Thymus (tissue), 11 donors: ENCODE measurements around the gene DPF3. TPM values are rescaled to one million over a fixed set of nuclear protein-coding genes. Genes with fewer than 3 reads are reported as not detected.

ENCODE experiments used
- DNase-seq, 9 donors: peaks; one replicate each; pipeline ENCODE4 v3.0.0-alpha.2; 2013; ENCODE audit warnings: low spot score in 9 of 9, low read depth in 6 of 9, missing footprints in 1 of 9
- H3K27ac ChIP-seq, 2 donors: one replicate each; pipeline ENCODE4 v1.5.1; 2013; ENCODE audit warnings: control low read depth in 1 of 2, low read depth in 1 of 2, low read length in 1 of 2, mild to moderate bottlenecking in 1 of 2, moderate library complexity in 1 of 2
- H3K27me3 ChIP-seq, 2 donors: one replicate each; pipeline ENCODE4 v1.5.1; 2013; ENCODE audit warnings: low read length in 1 of 2; ENCODE audit not compliant: control insufficient read depth in 2 of 2, insufficient read depth in 1 of 2
- H3K36me3 ChIP-seq, 2 donors: one replicate each; pipeline ENCODE4 v1.5.1; 2013; ENCODE audit warnings: low read length in 1 of 2, mild to moderate bottlenecking in 1 of 2, moderate library complexity in 1 of 2; ENCODE audit not compliant: control insufficient read depth in 2 of 2, insufficient read depth in 2 of 2
- H3K4me1 ChIP-seq, 2 donors: one replicate each; pipeline ENCODE4 v1.5.1; 2013; ENCODE audit warnings: low read length in 2 of 2; ENCODE audit not compliant: control insufficient read depth in 2 of 2, insufficient read depth in 2 of 2
- H3K4me3 ChIP-seq, 2 donors: one replicate each; pipeline ENCODE4 v1.5.1; 2013; ENCODE audit warnings: low read length in 2 of 2, control low read depth in 1 of 2, mild to moderate bottlenecking in 1 of 2
- H3K9me3 ChIP-seq, 2 donors: one replicate each; pipeline ENCODE4 v1.5.1; 2013; ENCODE audit warnings: low read length in 1 of 2, mild to moderate bottlenecking in 1 of 2; ENCODE audit not compliant: control insufficient read depth in 2 of 2, insufficient read depth in 1 of 2
- WGBS: extraction: QIAGEN DNeasy Blood & Tissue Kit; methylation state at CpG from one replicate; pipeline ENCODE4 v1.1.7; 2013; 5-methylcytosine and 5-hydroxymethylcytosine counted together
- polyA plus RNA-seq: library from polyadenylated mRNA; stranded (reverse); fragments of 200-250 nt; gene quantifications from one replicate; pipeline ENCODE4 v1.2.3, GENCODE V29; 2013
- total RNA-seq: library from RNA; stranded (reverse); fragments of 120-200 nt; gene quantifications from one replicate; pipeline ENCODE4 v1.2.4, GENCODE V29; 2013
- donor health status: healthy.

Gene DPF3
- total and polyA plus RNA-seq, 2 donors = 0.46 to 1.6 TPM

DNA sequence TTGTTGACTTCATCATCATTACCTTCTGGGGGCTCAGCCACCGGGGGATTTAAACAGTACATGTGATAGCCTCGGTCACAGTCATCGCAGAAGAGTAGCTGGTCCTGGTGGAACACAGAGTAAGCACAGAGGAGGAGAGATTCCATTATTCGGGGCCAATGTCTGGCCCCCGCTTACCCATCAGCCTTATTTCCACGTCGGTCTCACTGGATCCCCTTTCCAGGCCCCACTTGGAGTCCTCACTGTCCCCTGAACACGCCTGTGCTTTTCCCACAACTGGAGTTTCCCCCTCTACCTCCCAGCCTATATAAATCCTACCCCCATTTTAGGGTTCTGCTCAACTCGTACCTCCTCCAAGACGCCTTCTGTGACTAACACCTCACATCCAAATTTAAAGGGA is 274.0 kb downstream of the DPF3 start:
- Histone ChIP-seq H3K9me3 (no peaks in the 10 kb centered on the region), H3K4me3 (no peak overlapping the region), H3K4me1 (peaks cover 0 to 34% of the 10 kb centered on the region in 2 donors), H3K27me3 (no peaks in the 10 kb centered on the region), H3K27ac (no peak overlapping the region), H3K36me3 (no peaks in the 10 kb centered on the region)
- DNase-seq = no peak
- WGBS = 96% methylated on average over 10 of the region's 10 CpGs

DNA sequence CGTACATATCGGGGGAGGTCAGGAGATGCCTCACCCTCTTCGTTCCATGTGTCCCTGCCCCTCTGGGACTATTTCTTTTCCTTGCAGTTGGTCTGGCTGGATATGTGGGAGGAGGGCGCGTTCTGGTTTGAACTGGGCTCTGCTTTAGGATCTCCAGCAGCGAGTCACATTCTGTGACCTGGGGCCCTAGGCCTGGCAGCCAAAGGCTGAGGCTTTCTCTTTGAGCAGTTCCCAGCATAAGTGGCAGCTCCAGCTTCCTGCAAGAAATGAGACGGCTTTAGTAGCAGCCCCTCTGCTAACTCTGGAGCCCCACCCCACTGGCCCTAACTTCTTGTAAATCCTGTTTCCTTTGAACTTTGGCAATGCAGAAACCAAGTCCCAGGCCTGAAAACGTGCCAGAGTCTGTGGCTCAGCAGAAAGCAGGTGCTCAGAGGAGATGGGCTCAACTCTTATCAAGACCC is 274.8 kb downstream of the DPF3 start:
- Histone ChIP-seq H3K27ac (no peak overlapping the region), H3K4me3 (no peak overlapping the region), H3K9me3 (no peaks in the 10 kb centered on the region), H3K36me3 (no peaks in the 10 kb centered on the region), H3K27me3 (no peaks in the 10 kb centered on the region), H3K4me1 (peaks cover 0 to 35% of the 10 kb centered on the region in 2 donors)
- DNase-seq = no peak
- 90% methylated on average over 8 of the region's 8 CpGs for WGBS

DNA sequence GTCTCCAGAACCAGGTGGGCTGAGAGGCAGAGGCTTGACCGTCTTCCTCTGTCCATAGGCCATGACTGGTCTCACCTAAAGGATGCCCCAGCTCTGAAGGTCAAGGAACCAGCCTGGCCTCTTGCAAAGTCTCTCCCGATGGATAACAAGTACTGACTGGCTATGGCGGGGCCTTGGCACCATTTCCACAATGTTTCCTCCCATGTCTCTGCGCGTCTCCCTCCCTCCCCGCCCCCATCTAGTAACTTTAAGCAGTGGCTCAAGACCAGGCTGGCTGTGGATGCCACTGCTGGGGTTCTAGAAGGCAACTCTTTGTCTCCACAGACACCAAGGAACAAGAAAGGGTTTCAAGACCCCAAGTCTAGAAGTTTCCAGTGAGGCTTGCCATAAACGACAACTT is 275.5 kb downstream of the DPF3 start:
- no peak overlapping the region for H3K27ac ChIP-seq
- H3K4me1 ChIP-seq = peaks cover 0 to 40% of the 10 kb centered on the region in 2 donors
- no peaks in the 10 kb centered on the region for H3K9me3 ChIP-seq
- no peaks in the 10 kb centered on the region for H3K27me3 ChIP-seq
- H3K36me3 ChIP-seq = no peaks in the 10 kb centered on the region
- DNase-seq = no peak
- 94% methylated on average over 7 of the region's 7 CpGs for WGBS
- H3K4me3 ChIP-seq = no peak overlapping the region

DNA sequence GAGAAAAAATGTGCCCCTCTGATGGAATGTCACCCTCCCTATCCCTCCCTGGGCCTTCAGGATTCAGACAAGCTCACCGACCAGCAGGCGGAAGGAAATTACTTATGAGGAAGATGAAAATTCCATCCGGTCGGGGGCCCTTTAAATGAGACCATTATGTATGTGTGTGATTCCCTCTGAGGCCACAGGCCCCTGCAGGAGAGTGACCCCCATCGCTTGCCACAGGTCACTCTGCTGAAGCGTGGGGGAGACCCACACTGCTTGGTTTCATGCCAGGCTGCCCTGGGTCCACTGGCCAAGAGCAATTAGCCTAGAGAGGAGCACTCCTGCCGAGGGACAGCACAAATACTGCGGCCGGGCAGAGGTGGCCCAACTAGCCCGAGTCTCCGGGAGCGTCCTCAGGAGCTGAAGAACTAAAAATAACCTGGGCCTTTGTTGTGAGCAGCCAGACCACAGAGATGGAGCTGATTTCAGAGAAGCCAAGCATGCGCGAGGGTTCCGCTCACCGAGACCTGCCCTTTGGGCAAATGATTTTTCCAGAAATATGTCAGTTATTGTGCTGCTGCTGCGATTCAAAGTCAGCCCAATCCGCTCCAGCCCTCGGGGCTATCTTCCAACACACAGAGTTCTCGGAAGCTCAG is 276.4 kb downstream of the DPF3 start:
- Histone ChIP-seq H3K9me3 (no peaks in the 10 kb centered on the region), H3K27ac (no peak overlapping the region), H3K4me3 (no peak overlapping the region), H3K36me3 (no peaks in the 10 kb centered on the region), H3K4me1 (peaks cover 0 to 42% of the 10 kb centered on the region in 2 donors), H3K27me3 (no peaks in the 10 kb centered on the region)
- WGBS = 91% methylated on average over 20 of the region's 20 CpGs
- no peak for DNase-seq

DNA sequence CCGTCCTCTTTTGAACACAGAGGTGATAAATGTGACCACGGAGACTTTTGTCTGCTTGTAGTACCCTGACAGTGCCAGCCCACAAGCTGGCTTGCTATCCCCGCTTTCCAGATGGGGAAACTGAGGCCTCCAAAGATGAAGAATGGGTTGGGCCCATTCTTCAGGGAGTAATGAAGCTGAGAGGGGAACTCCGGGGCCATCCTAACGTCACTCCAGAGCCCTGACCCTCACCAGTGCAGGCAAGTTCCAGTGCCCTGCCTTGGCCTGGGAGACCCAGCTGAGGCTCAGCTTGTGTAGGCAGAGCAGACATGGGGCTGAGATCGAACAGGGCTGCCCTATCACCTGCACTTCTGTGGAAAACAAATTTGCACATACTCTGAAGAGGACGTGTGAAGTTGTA is 277.1 kb downstream of the DPF3 start:
- WGBS = 93% methylated on average over 7 of the region's 7 CpGs
- peaks cover 0 to 42% of the 10 kb centered on the region in 2 donors for H3K4me1 ChIP-seq
- no peak for DNase-seq

DNA sequence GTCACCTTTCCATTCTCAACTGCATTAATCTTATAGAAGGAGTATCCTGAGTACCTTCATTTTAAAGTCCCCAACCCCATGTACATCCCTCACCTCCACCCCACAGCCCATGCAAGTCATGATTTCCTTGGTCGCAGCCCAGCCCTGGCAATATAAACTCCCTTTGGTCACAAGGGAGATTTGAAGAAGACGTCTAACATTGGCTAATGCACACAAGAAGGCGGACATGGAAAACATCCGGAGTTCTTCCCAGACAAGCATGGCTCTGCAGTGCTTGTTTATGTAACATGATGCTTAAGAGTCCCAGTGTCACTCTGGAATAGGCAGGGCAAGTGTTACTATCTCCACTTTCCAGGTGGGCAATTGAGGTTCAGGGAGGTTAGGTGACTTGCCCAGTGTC is 277.6 kb downstream of the DPF3 start:
- H3K4me1 ChIP-seq = peaks cover 0 to 42% of the 10 kb centered on the region in 2 donors
- 94% methylated on average over 4 of the region's 4 CpGs for WGBS
- H3K27me3 ChIP-seq = no peaks in the 10 kb centered on the region
- no peaks in the 10 kb centered on the region for H3K9me3 ChIP-seq
- no peak overlapping the region for H3K27ac ChIP-seq
- no peaks in the 10 kb centered on the region for H3K36me3 ChIP-seq
- H3K4me3 ChIP-seq = no peak overlapping the region
- no peak for DNase-seq

More for the DNA sequence above, 277.1 kb downstream of the DPF3 start:
- Histone ChIP-seq H3K36me3 (no peaks in the 10 kb centered on the region), H3K27me3 (no peaks in the 10 kb centered on the region), H3K27ac (no peak overlapping the region), H3K4me3 (no peak overlapping the region), H3K9me3 (no peaks in the 10 kb centered on the region)

DNA sequence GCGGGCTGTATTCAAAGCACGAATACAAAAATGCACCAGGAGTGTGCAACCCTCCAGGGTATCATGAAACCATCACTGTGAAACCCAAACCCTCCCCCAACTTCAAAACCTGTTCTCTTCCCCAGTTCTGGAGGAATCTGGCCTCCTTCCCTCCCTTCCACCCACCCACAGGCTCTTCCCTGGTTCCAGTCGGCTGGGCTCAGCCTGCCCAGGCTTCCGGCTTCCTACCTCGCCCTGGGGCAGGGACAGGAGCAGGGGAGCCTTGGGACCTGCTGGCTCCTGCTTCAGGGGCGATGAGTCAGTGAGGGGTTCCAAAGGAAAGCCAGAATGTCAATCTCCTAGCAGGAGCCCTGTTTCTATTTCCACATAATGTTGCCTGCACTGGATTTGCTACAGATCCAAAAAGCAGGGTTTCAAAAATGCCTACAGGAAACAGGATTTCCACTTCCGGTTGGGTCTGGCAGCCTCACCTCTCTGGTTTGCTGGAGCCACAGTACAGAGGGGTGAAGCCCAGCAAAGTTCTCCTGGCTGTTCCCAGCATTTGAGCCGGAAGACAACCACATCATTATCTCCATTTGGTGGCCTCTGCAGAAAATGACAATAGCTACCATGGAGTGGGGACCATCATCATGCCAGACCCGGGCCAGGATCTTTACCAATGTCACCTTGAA is 278.3 kb downstream of the DPF3 start:
- Histone ChIP-seq H3K36me3 (no peaks in the 10 kb centered on the region), H3K27me3 (no peaks in the 10 kb centered on the region), H3K4me1 (peaks cover 0 to 42% of the 10 kb centered on the region in 2 donors), H3K27ac (no peak overlapping the region), H3K9me3 (peaks cover 0 to 1% of the 10 kb centered on the region in 2 donors), H3K4me3 (no peak overlapping the region)
- DNase-seq = no peak
- 86% methylated on average over 9 of the region's 9 CpGs for WGBS

DNA sequence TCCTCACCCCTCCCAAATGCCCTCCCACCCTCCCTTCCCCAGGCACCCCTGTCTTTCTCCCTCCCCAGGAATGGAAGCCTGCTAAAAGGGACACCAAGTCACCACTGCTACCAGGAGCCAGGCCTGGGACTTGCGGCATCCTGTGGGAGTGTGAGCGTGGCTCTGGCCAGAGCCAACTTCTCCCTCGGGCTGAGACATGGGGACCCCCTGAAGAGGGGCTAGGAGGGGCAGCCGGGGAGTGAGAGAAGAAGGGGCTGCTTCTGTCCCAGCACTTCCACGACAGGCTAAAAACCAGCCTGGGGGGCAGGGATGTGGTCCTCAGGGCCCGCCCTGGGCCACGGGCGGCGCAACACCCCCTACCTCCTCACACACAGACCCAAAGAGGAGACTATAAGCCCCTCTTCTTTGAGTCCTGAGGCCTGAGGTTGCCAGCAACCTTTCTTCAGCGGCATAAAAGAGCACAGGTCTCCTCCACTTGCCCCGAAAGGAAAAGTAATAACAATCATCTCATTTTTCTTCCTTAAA is 278.9 kb downstream of the DPF3 start:
- Histone ChIP-seq H3K4me3 (no peak overlapping the region), H3K27ac (no peak overlapping the region), H3K9me3 (peaks cover 0 to 3% of the 10 kb centered on the region in 2 donors), H3K4me1 (peaks cover 0 to 44% of the 10 kb centered on the region in 2 donors), H3K36me3 (no peaks in the 10 kb centered on the region), H3K27me3 (no peaks in the 10 kb centered on the region)
- 96% methylated on average over 11 of the region's 11 CpGs for WGBS
- no peak for DNase-seq

DNA sequence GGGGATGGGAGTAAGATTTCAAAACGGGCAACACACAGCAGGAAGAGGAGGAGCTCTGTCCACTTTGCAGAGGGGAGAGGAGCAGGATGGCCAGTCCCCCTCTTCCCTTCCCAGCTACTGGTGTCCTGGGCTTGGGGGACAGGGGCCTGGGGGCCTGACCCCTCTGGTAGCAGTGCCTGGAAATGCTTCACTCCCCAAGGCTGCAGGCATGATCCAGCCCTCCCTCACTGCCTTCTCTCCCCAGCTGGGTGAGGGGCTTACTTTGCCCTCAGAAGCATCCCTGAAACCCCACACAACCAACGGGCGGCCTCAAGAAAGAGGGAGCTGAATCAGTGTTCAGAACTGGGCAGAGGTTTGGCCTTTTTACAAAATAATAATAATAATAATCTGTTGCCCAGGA is 279.5 kb downstream of the DPF3 start:
- 92% methylated on average over 3 of the region's 3 CpGs for WGBS
- Histone ChIP-seq H3K9me3 (peaks cover 0 to 3% of the 10 kb centered on the region in 2 donors), H3K27me3 (no peaks in the 10 kb centered on the region), H3K27ac (no peak overlapping the region), H3K4me1 (peaks cover 0 to 43% of the 10 kb centered on the region in 2 donors), H3K36me3 (no peaks in the 10 kb centered on the region), H3K4me3 (no peak overlapping the region)
- no peak for DNase-seq
